NB4 (cell line): Measurements from ENCODE around the gene STK39.

Source experiments
- MYC ChIP-seq: IDR thresholded peaks from 2 replicates; pipeline ENCODE4 v1.6.1; 2011; ENCODE audit warnings: low read depth, low read length
- POLR2A ChIP-seq: IDR thresholded peaks from 2 replicates; pipeline ENCODE4 v1.6.1; 2011; ENCODE audit warnings: mild to moderate bottlenecking; ENCODE audit not compliant: insufficient read length; ENCODE audit errors: extremely low read depth
- TF ChIP-seq, protein P1 (sequence below): IDR thresholded peaks from one replicate; pipeline ENCODE4 v1.5.1; 2012; ENCODE audit warnings: low read depth, low read length
- TF ChIP-seq, protein P2 (sequence below): IDR thresholded peaks from 2 replicates; pipeline ENCODE4 v1.6.1; 2011; ENCODE audit warnings: low read depth, low read length

DNA sequence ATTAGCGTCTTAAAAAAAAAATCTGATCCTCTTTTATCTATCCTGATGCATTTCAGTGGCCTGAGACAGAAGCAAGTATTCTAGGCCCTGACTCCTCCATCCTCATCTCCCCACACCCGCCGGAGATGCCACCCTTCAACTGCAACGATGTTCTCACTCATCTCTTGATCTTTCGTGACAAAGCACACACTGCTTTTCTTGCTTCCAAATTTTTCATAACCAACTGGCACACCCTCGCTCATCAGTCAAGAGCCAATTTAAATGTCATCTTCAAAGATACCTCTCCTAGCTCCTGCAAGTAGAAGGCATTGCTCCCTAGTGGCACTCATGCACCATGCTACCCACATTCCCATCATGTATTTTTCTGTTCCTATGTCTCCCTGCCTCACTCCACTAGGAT, 115.0 kb downstream of the STK39 start:
- no peak for TF ChIP-seq POLR2A
- TF ChIP-seq, protein P1, sequence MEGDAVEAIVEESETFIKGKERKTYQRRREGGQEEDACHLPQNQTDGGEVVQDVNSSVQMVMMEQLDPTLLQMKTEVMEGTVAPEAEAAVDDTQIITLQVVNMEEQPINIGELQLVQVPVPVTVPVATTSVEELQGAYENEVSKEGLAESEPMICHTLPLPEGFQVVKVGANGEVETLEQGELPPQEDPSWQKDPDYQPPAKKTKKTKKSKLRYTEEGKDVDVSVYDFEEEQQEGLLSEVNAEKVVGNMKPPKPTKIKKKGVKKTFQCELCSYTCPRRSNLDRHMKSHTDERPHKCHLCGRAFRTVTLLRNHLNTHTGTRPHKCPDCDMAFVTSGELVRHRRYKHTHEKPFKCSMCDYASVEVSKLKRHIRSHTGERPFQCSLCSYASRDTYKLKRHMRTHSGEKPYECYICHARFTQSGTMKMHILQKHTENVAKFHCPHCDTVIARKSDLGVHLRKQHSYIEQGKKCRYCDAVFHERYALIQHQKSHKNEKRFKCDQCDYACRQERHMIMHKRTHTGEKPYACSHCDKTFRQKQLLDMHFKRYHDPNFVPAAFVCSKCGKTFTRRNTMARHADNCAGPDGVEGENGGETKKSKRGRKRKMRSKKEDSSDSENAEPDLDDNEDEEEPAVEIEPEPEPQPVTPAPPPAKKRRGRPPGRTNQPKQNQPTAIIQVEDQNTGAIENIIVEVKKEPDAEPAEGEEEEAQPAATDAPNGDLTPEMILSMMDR, result no peak
- TF ChIP-seq, protein P2, sequence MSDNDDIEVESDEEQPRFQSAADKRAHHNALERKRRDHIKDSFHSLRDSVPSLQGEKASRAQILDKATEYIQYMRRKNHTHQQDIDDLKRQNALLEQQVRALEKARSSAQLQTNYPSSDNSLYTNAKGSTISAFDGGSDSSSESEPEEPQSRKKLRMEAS, result no peak
- TF ChIP-seq MYC, result no peak
